Panc1 (cell line): ENCODE data around the gene FBXO42. TPM values are rescaled to one million over a fixed set of nuclear protein-coding genes. Genes with fewer than 3 reads are reported as not detected.

Experiments
- ATAC-seq: fragments of 200-7000 bp; cut with Tn5 transposase; 2 replicates; pipeline ENCODE4 v1.9.1; 2020; ENCODE audit warnings: mild to moderate bottlenecking, moderate library complexity
- BruUV-seq: library from RNA; stranded (reverse); fragments of 400-500 nt; replicated peaks from 2 replicates; lab custom pipeline; 2021; lab: Mats Ljungman, UMichigan
- CTCF ChIA-PET: fragments of 300-600 bp; sonication (Branson Sonifier 250); formaldehyde crosslinking; loops from one replicate; lab custom pipeline; 2022; ENCODE audit warnings: antibody characterized with exemption; lab: Charles Lee
- POLR2A ChIA-PET: fragments of 300-600 bp; sonication (Branson Sonifier 250); formaldehyde crosslinking; loops from one replicate; lab custom pipeline; 2022; ENCODE audit warnings: antibody characterized with exemption; lab: Charles Lee
- DNase-seq: peaks from one replicate; pipeline ENCODE4 v3.0.0-alpha.2; 2010; ENCODE audit warnings: low read depth, low spot score
- H3K27ac ChIP-seq: 2 replicates; pipeline ENCODE4 v1.5.1; 2011; ENCODE audit warnings: mild to moderate bottlenecking, low read length, inconsistent platforms
- H3K27me3 ChIP-seq: fragments of 200-500 bp; sonication (Bioruptor generic); 2 replicates; pipeline ENCODE4 v1.6.0; 2014; ENCODE audit warnings: low read length, inconsistent platforms; ENCODE audit not compliant: control insufficient read depth, insufficient read depth
- H3K36me3 ChIP-seq: fragments of 200-500 bp; sonication (Bioruptor generic); 2 replicates; pipeline ENCODE4 v1.5.1; 2014; ENCODE audit warnings: inconsistent platforms, mild to moderate bottlenecking, low read length, moderate library complexity; ENCODE audit not compliant: control insufficient read depth, insufficient read depth
- H3K4me1 ChIP-seq: 2 replicates; pipeline ENCODE4 v1.5.1; 2011; ENCODE audit warnings: inconsistent platforms, mild to moderate bottlenecking, low read length, moderate library complexity; ENCODE audit not compliant: control insufficient read depth, insufficient read depth
- H3K4me3 ChIP-seq, 2 experiments: 2 replicates each; pipeline ENCODE4 v1.5.1; 2011 to 2012; ENCODE audit warnings: low read depth in 2 of 2, low read length in 2 of 2, mild to moderate bottlenecking in 2 of 2, inconsistent platforms in 1 of 2, moderate library complexity in 1 of 2
- H3K9me3 ChIP-seq: fragments of 200-500 bp; sonication (Bioruptor generic); 2 replicates; pipeline ENCODE4 v1.5.1; 2014; ENCODE audit warnings: low read depth, mild to moderate bottlenecking, inconsistent platforms, low read length, moderate library complexity; ENCODE audit not compliant: control insufficient read depth, insufficient read depth
- POLR2AphosphoS5 ChIP-seq: IDR thresholded peaks from 2 replicates; pipeline ENCODE4 v1.6.1; 2012; ENCODE audit warnings: mild to moderate bottlenecking, low read depth, low read length, moderate library complexity
- TCF7L2 ChIP-seq: IDR thresholded peaks from 2 replicates; pipeline ENCODE4 v1.6.1; 2011; ENCODE audit warnings: mild to moderate bottlenecking, low read depth, low read length, inconsistent platforms
- in situ Hi-C: cut with HindIII; loops from 2 replicates; pipeline ENCODE4 v1.10.0; 2016; ENCODE audit warnings: low sequenced_read_pairs, low pct_unique_long_range_greater_than_20kb
- intact Hi-C: fragments of 100-400 bp; cut with micrococcal nuclease; formaldehyde crosslinking; loops from one replicate; pipeline ENCODE4 v1.10.0; 2022; ENCODE audit not compliant: unreplicated experiment
- total RNA-seq: library from RNA; stranded (reverse); gene quantifications from one replicate; pipeline ENCODE4 v1.2.1, GENCODE V29; 2021; ENCODE audit not compliant: unreplicated experiment
- TF ChIP-seq, protein P1 (sequence below): fragments of 450-650 bp; IDR thresholded peaks from 2 replicates; pipeline ENCODE4 v1.5.1; 2017; ENCODE audit warnings: mild to moderate bottlenecking
- TF ChIP-seq, protein P2 (sequence below), 2 experiments: IDR thresholded peaks; 2 replicates each; pipeline ENCODE4 v1.6.1; 2011 to 2012; ENCODE audit warnings: low read depth in 2 of 2, control low read depth in 1 of 2, low read length in 1 of 2, mild to moderate bottlenecking in 1 of 2, moderate library complexity in 1 of 2; ENCODE audit not compliant: insufficient read depth in 1 of 2

FBXO42 gene
- total RNA-seq, 1 experiment from 2014 or later = 25.7 TPM

DNA sequence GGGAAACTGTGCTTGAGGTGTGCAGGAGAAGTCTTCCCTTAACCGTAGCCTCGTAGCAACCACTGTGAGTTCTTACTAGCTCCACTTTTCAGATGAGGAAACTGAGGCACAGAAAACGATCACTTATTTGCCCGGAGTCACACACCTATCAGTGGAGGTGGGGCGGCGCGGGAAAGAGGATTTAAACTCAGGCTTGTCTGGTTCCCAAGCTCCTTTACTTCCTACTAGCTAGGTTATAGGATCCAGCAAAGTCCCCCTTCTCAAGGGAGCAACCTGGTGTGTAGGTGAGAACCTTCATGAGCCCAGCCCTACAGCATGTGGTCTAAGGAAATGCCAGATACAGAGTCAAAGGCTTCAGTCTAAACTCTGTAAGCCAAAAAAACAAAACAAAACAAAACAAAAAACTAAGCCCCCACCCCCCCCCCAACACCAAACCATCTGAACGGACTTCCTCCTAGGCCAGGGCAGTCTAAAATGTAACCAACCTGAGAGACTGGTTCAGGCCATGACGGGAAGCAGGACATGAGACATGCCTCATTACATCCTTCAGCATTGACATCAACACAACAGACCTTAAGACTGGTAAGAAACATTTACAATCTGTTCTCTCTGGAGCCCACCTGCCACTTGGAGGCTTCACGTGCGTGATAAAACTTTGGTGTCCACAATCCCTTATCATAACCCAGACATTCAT is 709 bp upstream of the FBXO42 start:
- no peaks in the 10 kb centered on the region; the same call in 1 of the 2 replicates for H3K36me3 ChIP-seq
- ChIA-PET CTCF (interaction anchor here (0.6 to 1.5 kb wide), 2 partner anchors 10 to 272 kb away, joined by 5 to 7 read pairs; no protein-coding TSS in a partner anchor), POLR2A (interaction anchor here (0.5 to 0.6 kb wide), 3 partner anchors 10 to 116 kb away, joined by 4 to 8 read pairs (median 4); partner anchors contain the start of gene CPLANE2)
- intact Hi-C loops = no loop called here
- peak overlapping the region; percentile 97 for H3K27ac ChIP-seq
- H3K9me3 ChIP-seq = no peaks in the 10 kb centered on the region
- H3K4me3 ChIP-seq = peak overlapping the region; percentile 75
- peaks cover 29% of the 10 kb centered on the region for H3K4me1 ChIP-seq
- DNase-seq (no peak), ATAC-seq (peak; percentile 15)
- no peaks in the 10 kb centered on the region for H3K27me3 ChIP-seq
- no peak for TF ChIP-seq POLR2AphosphoS5
- TF ChIP-seq, protein P1, sequence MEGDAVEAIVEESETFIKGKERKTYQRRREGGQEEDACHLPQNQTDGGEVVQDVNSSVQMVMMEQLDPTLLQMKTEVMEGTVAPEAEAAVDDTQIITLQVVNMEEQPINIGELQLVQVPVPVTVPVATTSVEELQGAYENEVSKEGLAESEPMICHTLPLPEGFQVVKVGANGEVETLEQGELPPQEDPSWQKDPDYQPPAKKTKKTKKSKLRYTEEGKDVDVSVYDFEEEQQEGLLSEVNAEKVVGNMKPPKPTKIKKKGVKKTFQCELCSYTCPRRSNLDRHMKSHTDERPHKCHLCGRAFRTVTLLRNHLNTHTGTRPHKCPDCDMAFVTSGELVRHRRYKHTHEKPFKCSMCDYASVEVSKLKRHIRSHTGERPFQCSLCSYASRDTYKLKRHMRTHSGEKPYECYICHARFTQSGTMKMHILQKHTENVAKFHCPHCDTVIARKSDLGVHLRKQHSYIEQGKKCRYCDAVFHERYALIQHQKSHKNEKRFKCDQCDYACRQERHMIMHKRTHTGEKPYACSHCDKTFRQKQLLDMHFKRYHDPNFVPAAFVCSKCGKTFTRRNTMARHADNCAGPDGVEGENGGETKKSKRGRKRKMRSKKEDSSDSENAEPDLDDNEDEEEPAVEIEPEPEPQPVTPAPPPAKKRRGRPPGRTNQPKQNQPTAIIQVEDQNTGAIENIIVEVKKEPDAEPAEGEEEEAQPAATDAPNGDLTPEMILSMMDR = no peak
- TF ChIP-seq TCF7L2 = no peak
- TSS peak; percentile 93 for BruUV-seq
- in situ Hi-C loops = no loop called here

DNA sequence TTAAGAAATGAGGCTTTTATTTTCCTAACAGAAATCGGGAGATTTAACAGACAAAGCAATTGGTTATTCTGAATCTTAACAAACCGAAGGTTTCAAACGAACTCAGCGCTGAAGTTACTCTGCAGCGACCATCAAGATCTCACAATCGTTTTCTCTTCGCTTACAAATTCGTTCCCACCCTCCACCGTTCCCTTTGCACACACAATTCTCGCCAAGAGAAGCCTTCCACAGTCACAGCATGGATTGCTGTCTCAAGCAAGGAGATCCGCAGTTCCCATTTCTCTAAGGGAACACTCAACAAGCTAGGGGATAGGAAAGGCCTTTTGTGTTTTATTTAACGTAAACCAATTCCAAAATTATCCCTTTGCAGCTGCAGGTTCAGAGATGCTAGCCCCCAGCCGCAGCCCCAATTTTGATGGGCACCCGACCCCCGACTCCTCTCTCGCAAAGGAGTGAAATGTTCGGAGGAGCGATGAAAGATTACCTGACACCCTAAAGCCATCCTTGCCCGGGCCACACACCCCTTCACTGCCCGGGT is 755 bp downstream of the FBXO42 start:
- ChIA-PET CTCF (interaction anchor here (1.5 kb wide), 1 partner anchor 12 kb away, joined by 7 read pairs; no protein-coding TSS in a partner anchor), POLR2A (interaction anchor here (0.6 kb wide), 1 partner anchor 24 kb away, joined by 3 read pairs; no protein-coding TSS in a partner anchor)
- intact Hi-C loops (no loop called here), in situ Hi-C loops (no loop called here)
- TF ChIP-seq POLR2AphosphoS5 = no peak
- ATAC-seq (no peak), DNase-seq (no peak)
- peak overlapping the region; percentile 75 for H3K4me3 ChIP-seq
- H3K27ac ChIP-seq = peak overlapping the region; percentile 85
- no peaks in the 10 kb centered on the region; the same call in 1 of the 2 replicates for H3K36me3 ChIP-seq
- no peaks in the 10 kb centered on the region for H3K9me3 ChIP-seq
- no peaks in the 10 kb centered on the region for H3K27me3 ChIP-seq
- H3K4me1 ChIP-seq = peaks cover 29% of the 10 kb centered on the region
- BruUV-seq = no TSS peak

DNA sequence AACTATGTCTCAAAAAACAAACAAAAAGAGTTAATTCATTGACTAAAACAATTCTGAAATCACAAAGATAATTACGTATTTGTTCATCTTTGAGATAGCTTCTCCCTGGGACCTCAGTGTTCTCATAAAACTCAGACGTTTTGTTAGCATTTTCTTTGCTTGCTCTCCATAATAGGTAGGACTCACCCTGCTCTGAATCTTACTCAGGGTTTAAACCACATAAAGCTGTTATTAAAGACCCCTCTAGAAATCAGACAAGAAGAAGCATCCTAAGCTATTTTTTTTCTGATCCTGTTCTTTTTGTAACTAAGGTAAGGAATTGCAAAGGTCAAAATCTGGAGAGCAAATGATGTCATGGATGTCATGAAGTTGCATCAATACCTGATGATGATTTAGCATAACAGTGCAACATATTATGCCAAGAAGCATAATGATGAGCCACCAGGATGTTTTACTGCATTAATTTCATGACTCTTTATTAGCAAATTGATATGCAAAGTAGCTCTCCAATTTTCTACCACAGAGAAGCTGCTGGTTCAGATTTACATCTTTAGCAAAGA is 2.4 kb downstream of the FBXO42 start:
- no TSS peak for BruUV-seq
- TF ChIP-seq POLR2AphosphoS5 (no peak), TCF7L2 (no peak)
- TF ChIP-seq, protein P2, sequence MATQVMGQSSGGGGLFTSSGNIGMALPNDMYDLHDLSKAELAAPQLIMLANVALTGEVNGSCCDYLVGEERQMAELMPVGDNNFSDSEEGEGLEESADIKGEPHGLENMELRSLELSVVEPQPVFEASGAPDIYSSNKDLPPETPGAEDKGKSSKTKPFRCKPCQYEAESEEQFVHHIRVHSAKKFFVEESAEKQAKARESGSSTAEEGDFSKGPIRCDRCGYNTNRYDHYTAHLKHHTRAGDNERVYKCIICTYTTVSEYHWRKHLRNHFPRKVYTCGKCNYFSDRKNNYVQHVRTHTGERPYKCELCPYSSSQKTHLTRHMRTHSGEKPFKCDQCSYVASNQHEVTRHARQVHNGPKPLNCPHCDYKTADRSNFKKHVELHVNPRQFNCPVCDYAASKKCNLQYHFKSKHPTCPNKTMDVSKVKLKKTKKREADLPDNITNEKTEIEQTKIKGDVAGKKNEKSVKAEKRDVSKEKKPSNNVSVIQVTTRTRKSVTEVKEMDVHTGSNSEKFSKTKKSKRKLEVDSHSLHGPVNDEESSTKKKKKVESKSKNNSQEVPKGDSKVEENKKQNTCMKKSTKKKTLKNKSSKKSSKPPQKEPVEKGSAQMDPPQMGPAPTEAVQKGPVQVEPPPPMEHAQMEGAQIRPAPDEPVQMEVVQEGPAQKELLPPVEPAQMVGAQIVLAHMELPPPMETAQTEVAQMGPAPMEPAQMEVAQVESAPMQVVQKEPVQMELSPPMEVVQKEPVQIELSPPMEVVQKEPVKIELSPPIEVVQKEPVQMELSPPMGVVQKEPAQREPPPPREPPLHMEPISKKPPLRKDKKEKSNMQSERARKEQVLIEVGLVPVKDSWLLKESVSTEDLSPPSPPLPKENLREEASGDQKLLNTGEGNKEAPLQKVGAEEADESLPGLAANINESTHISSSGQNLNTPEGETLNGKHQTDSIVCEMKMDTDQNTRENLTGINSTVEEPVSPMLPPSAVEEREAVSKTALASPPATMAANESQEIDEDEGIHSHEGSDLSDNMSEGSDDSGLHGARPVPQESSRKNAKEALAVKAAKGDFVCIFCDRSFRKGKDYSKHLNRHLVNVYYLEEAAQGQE (IDR thresholded peaks at IDR 0.05; ENCODE audit: insufficient read depth in 1 of 2, low read depth in 2 of 2, low read length in 1 of 2) = no peak
- Histone ChIP-seq H3K9me3 (no peaks in the 10 kb centered on the region), H3K36me3 (no peaks in the 10 kb centered on the region; the same call in 1 of the 2 replicates), H3K27me3 (no peaks in the 10 kb centered on the region), H3K27ac (peak overlapping the region; percentile 65; the same call in 1 of the 2 replicates), H3K4me3 (peak overlapping the region; percentile 75), H3K4me1 (peaks cover 29% of the 10 kb centered on the region)
- ATAC-seq = no peak
- ChIA-PET CTCF (interaction anchor here (0.7 kb wide), 1 partner anchor 13 kb away, joined by 4 read pairs; no protein-coding TSS in a partner anchor), POLR2A (no interaction called here)
- intact Hi-C loops = no loop called here
- no peak for DNase-seq
- in situ Hi-C loops = no loop called here
